ENCODE results near the gene GEMIN2.
"Not testable (repeated sequence)": the region's sequence is repeated elsewhere in the genome, so short reads cannot be mapped to it uniquely, and the experiment has no call there.

The GEMIN2 gene

DNA sequence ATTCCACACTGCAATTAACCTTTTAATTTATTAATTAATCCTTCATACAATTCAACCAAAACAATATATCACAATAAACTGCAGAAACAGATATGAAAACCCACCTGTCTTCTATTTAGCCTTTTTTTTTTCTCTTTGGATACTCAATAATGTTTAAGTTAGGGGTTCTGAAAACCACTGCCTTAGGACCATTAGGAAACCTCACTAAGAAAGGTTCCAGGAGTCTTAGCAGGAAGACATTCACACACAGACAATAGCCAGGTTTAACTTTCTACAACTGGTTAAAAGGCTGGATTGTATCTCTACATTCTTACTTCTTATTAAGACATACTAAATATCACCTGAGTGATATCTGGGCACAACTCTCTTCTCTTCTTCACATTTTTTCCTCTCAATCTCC is 14.4 kb upstream of the GEMIN2 start:
- ChIA-PET POLR2A (ENCODE audit: low non-redundant PET) (no interaction called here), CTCF (interaction anchor here (0.6 kb wide), 1 partner anchor 14 kb away, joined by 5 read pairs; no protein-coding TSS in a partner anchor)
- no peak for DNase-seq (ENCODE audit: low spot score)
- no peak for TF ChIP-seq CTCF (conservative IDR thresholded peaks at IDR 0.05; ENCODE audit: low read depth)
- no peak overlapping the region for H3K27ac ChIP-seq

DNA sequence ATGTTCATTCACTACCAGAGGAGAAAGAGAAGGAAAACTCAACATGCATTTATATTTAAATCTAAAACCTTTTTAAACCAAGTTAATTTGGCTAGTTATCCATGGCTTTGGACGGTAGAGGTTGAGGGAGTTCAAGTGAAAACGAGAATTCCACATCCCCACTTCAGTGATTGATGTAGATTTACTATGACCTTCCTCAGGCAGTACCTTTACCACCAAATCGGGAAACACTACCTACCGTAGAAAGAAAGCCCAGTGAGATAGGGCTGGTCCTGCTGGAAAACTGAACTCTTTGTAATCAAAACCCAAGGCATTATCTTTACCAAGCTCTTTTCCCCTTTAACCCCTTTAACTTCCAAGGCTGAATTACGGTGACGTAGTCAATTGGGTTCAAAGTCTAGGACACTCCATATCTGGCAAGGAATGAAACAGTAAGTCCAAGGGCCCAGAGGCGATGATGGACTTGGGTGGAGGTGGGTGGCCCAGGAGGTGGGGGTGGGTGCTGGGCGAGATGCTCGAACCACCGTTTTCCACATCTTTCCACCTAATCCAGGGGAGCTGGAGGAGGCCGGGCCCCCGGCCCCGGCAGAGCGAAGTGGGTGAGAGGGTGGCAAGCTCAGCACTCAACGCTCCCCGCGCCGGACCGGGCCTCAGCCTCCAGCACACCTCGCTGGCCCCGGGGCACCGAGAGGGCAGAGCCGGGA is 11.7 kb upstream of the GEMIN2 start:
- no peak for TF ChIP-seq CTCF (conservative IDR thresholded peaks at IDR 0.05; ENCODE audit: low read depth)
- H3K27ac ChIP-seq, result peak overlapping the region; percentile 94
- DNase-seq (ENCODE audit: low spot score), result peak; percentile 24
- POLR2A ChIA-PET (ENCODE audit: low non-redundant PET), result interaction anchor here (1.0 kb wide), 2 partner anchors 11 to 329 kb away, joined by 4 read pairs; partner anchors contain the start of genes FBXO33 and GEMIN2
- CTCF ChIA-PET, result no interaction called here

DNA sequence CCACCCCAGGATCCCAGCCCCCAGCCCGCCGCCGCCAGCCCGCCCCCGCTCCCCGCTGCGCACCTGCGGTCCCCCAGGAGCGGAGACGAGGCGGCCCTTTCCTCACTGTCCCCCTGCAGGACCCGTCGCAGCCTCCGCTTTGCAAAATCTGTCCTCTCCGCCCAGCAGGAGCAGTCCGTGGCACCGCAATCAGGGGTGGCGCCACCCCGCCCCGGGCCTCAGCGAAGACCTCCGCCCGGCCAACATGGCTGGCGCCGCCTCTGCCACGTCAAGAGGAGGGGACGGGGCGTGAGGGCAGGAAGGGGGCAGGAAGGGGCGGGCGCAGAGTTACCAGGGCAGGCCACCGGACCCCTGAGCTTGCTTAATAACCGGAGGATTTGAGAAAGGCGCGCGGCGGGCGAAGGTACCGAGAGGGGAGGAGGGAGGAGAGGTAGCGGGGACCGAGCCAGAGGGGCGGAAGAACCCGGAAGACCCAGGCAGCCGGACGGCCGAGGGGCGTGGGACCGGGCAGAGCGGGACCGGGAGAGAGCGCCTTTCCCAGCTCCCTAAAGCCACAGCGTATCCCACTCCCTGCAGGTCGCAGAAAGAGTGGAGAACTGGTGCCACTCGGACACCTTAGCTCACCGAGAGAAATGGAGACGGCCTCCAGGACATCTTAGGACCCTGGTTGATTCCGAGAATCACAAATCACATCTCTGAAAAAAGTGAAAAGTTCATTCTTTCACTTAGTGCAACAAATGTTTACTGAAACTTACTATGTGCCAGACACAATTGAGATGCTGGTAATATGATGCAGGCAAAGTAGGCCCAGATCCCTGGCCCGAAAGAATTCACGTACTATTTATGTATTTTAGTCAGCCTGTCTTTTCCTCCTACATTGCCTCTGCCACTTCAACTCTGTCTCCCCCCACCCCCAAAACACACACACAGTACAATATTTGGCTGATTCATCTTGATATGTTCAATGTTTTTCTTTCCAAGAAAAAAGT is 10.9 kb upstream of the GEMIN2 start, which contains the start of gene SEC23A:
Gene SEC23A, minus strand, starts transcription at position 267 of the 989 bp plus-strand sequence. CDS start 7,117 bp downstream, outside the sequence.
- POLR2A ChIA-PET (ENCODE audit: low non-redundant PET), result interaction anchor here (1.0 kb wide), 2 partner anchors 10 to 329 kb away, joined by 4 read pairs; partner anchors contain the start of genes FBXO33 and GEMIN2
- peak; percentile 58 for DNase-seq (ENCODE audit: low spot score)
- no peak for TF ChIP-seq CTCF (conservative IDR thresholded peaks at IDR 0.05; ENCODE audit: low read depth)
- CTCF ChIA-PET, result no interaction called here
- H3K27ac ChIP-seq, result peak within 1 kb of the TSS; percentile 94

DNA sequence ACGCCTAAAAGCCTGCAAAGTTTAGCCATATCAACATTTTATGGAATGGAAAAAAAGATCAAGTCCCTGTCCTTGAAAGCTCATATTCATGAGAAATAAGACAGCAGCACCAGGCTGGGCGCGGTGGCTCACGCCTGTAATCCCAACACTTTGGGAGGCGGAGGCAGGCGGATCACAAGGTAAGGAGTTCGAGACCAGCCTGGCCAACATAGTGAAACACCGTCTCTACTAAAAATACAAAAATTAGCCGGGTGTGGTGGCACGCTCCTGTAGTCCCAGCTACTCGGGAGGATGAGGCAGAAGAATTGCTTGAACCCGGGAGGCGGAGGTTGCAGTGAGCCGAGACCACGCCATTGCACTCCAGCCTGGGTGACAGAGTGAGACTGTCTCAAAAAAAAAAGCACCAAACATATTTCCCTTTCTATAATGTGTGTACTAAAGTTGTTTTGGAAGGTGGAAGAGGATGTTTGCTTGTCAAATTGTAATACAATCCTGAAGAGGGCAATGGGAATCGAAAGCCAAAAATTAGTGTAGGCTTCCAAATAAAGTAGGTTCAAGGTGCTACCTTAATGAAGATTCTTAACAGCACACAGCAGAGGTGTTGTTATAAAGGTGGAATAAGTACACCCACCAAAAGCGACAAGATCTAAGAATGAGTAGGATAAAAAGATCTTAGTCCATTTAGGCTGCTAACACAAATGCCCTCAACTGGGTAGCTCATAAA is 9.9 kb upstream of the GEMIN2 start:
- DNase-seq (ENCODE audit: low spot score); CTCF ChIA-PET; POLR2A ChIA-PET (ENCODE audit: low non-redundant PET): not testable (repeated sequence)
- H3K27ac ChIP-seq, result peak overlapping the region; percentile 94

DNA sequence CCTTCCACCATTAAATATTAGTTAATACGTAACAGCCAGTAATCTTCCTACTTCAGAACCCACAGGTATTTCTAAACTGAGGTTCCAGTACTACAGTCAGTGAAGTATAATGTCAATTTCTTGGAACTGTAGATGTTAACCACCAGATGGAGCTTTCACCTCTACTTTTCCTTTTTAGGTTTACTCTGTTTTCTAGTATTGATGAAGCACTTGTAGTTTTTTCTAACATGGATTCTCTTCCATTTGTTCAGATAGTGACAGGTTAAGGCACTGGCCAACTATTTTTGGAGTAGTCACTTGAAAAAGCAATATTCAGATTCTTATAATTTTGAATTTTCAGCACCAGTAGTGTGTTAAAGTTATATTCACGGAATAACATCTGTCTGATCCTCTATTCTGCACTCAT is 6.5 kb upstream of the GEMIN2 start:
- DNase-seq (ENCODE audit: low spot score), result peak; percentile 43
- ChIA-PET CTCF (interaction anchor here (1.1 kb wide), 1 partner anchor 319 kb away, joined by 5 read pairs; no protein-coding TSS in a partner anchor), POLR2A (ENCODE audit: low non-redundant PET) (no interaction called here)
- no peak overlapping the region for H3K27ac ChIP-seq
- TF ChIP-seq CTCF (conservative IDR thresholded peaks at IDR 0.05; ENCODE audit: low read depth), result peak; percentile 63

DNA sequence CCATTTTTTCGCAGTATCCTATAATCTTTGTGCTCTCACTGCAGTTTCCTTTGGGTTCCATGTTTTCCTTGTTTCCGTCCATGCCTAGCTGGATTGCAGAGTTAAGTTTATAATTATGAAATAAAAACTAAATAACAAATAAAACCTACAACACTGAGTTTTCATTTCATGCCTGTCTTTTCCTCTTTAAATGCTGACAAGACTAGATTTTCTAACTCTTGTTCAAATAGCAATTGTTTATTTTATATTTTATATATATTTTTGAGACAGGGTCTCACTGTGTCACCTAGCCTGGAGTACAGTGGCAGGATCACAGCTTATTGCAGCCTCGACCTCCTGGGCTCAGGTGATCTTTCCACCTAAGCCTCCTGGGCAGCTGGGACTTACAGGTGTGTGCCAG is 5.3 kb upstream of the GEMIN2 start:
- DNase-seq (ENCODE audit: low spot score), result no peak
- no peak overlapping the region for H3K27ac ChIP-seq
- ChIA-PET CTCF (no interaction called here), POLR2A (ENCODE audit: low non-redundant PET) (no interaction called here)
- TF ChIP-seq CTCF (conservative IDR thresholded peaks at IDR 0.05; ENCODE audit: low read depth), result no peak

All from RWPE1 (cell line).